ENCODE data around the gene AP3B1. TPM values are rescaled to one million over a fixed set of nuclear protein-coding genes. Genes with fewer than 3 reads are reported as not detected.

The AP3B1 gene
- total and polyA plus RNA-seq, 2 of the 8 experiments (the other 6 are each of a cell fraction or from before 2014, with no cell fraction given): 45.8 to 48.3 TPM

GRCh38 chr5:78006449-78006848 is 288.0 kb downstream of the AP3B1 start:
- H3K14ac ChIP-seq (ENCODE audit: insufficient read length): no peak overlapping the region
- H2BK5ac ChIP-seq (ENCODE audit: low read depth, low read length): no peak overlapping the region
- CTCF ChIA-PET (ENCODE audit: partially characterized antibody): interaction anchor here (0.7 to 2.0 kb wide), 7 partner anchors 11 to 238 kb away, joined by 3 to 6 read pairs (median 3); no protein-coding TSS in a partner anchor
- H3K9ac ChIP-seq (replicated peaks in 1 of 4; ENCODE audit: extremely low read depth in 1 of 4, low read depth in 3 of 4, low read length in 3 of 4): no peak overlapping the region
- H2BK12ac ChIP-seq (ENCODE audit: low read depth, low read length): no peak overlapping the region
- no peak overlapping the region for H3K4me3 ChIP-seq (ENCODE audit: extremely low read depth in 1 of 4, insufficient read depth in 2 of 4, low read depth in 3 of 4, low read length in 4 of 4)
- H4K5ac ChIP-seq (ENCODE audit: insufficient read length, low read depth, low read length): no peak overlapping the region
- no peak overlapping the region for H3K27ac ChIP-seq (ENCODE audit: low read depth, low read length)
- no peak overlapping the region for H3K4me2 ChIP-seq (ENCODE audit: insufficient read depth in 1 of 2, low read depth in 2 of 2, low read length in 2 of 2)
- TF ChIP-seq TAF7 (optimal IDR thresholded peaks at IDR 0.05; ENCODE audit: borderline replicate concordance, low read depth, low read length): no peak
- no peak for TF ChIP-seq JUN (IDR thresholded peaks at IDR 0.05; ENCODE audit: low read depth, low read length)
- no peak for TF ChIP-seq GABPA (IDR thresholded peaks at IDR 0.05; ENCODE audit: borderline replicate concordance, insufficient read depth, low read length)
- no peak for TF ChIP-seq TEAD4 (IDR thresholded peaks at IDR 0.05; ENCODE audit: low read depth, low read length)
- no peak for TF ChIP-seq MAFK (IDR thresholded peaks at IDR 0.05; ENCODE audit: low read depth, low read length)
- TF ChIP-seq RXRA (IDR thresholded peaks at IDR 0.05; ENCODE audit: insufficient read depth, low read depth, low read length): no peak
- TF ChIP-seq POLR2AphosphoS5 (IDR thresholded peaks at IDR 0.05; ENCODE audit: low read depth, low read length): no peak
- no peak for TF ChIP-seq BRCA1 (IDR thresholded peaks at IDR 0.05; ENCODE audit: low read depth, low read length)
- no peak for TF ChIP-seq KDM4A (IDR thresholded peaks at IDR 0.05; ENCODE audit: low read depth, low read length, severe bottlenecking)
- TF ChIP-seq EZH2 (IDR thresholded peaks at IDR 0.05; ENCODE audit: low read depth, low read length, severe bottlenecking): no peak
- H3K27me3 ChIP-seq (replicated peaks in 1 of 4; ENCODE audit: control insufficient read depth in 3 of 4, extremely low read depth in 1 of 4, insufficient read depth in 3 of 4, low read length in 3 of 4): peaks cover 0 to 1% (median 0%) of the 10 kb centered on the region in 4 experiments; a peak in 1 of 7 replicates
- DNase-seq (ENCODE audit: low read depth in 1 of 2, low spot score in 2 of 2) (no peak), FAIRE-seq (no peak)
- H3K56ac ChIP-seq (replicated peaks; ENCODE audit: insufficient read length, low read depth, low read length): no peak overlapping the region
- H3K23me2 ChIP-seq (ENCODE audit: low read depth, low read length): no peaks in the 10 kb centered on the region
- no peak overlapping the region for H3K18ac ChIP-seq (ENCODE audit: extremely low read depth, low read length)
- H2BK15ac ChIP-seq (ENCODE audit: low read length): no peak overlapping the region
- H2AFZ ChIP-seq (ENCODE audit: low read length): no peak overlapping the region
- POLR2A ChIA-PET (ENCODE audit: partially characterized antibody): no interaction called here
- 87% methylated on average over 7 of the region's 7 CpGs; no CpG with 5 or more reads in 1 of the 2 experiments for WGBS, 2 experiments (ENCODE audit: extremely low coverage in 1 of 2, insufficient coverage in 1 of 2, insufficient read length in 1 of 2, insufficient replicate concordance in 2 of 2, low coverage in 1 of 2, low lambda C conversion rate in 2 of 2, missing lambda C conversion rate in 1 of 2)
- H3K79me1 ChIP-seq (ENCODE audit: low read depth, low read length): no peaks in the 10 kb centered on the region
- no peaks in the 10 kb centered on the region for H3K36me3 ChIP-seq (ENCODE audit: control insufficient read depth in 2 of 4, insufficient read depth in 4 of 4, low read length in 3 of 4)
- H4K8ac ChIP-seq (ENCODE audit: extremely low read depth, insufficient read depth, low read length): no peak overlapping the region
- no peak overlapping the region for H2BK120ac ChIP-seq (replicated peaks; ENCODE audit: low read depth, low read length)
- no peaks in the 10 kb centered on the region for H3K79me2 ChIP-seq (ENCODE audit: control insufficient read depth in 1 of 2, insufficient read depth in 2 of 2, low read length in 2 of 2)
- no peaks in the 10 kb centered on the region for H3K9me3 ChIP-seq (ENCODE audit: insufficient read depth in 2 of 2, low read depth in 1 of 2, low read length in 1 of 2)
- H3K23ac ChIP-seq (ENCODE audit: insufficient read length): no peak overlapping the region
- H4K91ac ChIP-seq (replicated peaks; ENCODE audit: insufficient read length, low read length): no peak overlapping the region
- no peak overlapping the region for H3K4ac ChIP-seq (replicated peaks; ENCODE audit: insufficient read length, low read depth, low read length)
- H3K4me1 ChIP-seq (replicated peaks in 1 of 4; ENCODE audit: control insufficient read depth in 3 of 4, insufficient read depth in 4 of 4, low read length in 3 of 4): peaks cover 0 to 3% (median 0%) of the 10 kb centered on the region in 4 experiments; a peak in 1 of 7 replicates
- H4K20me1 ChIP-seq (replicated peaks in 1 of 2; ENCODE audit: control insufficient read depth in 1 of 2, insufficient read depth in 2 of 2, low read length in 2 of 2): peaks cover 0 to 4% of the 10 kb centered on the region in 2 experiments
- no peak overlapping the region for H2BK20ac ChIP-seq (ENCODE audit: low read length)
- no peak overlapping the region for H2AK5ac ChIP-seq (ENCODE audit: low read depth, low read length)

Measured in H1 (cell line).